NCI-H1417 treated with DMSO at 0.1 percent for 48 hours (cell line): ENCODE data around the gene NOP16.
"Not testable (repeated sequence)": the region's sequence is repeated elsewhere in the genome, so short reads cannot be mapped to it uniquely, and the experiment has no call there.

Experiments used
- DNase-seq: peaks from one replicate; lab custom pipeline; 2025; lab: John Stamatoyannopoulos, UW

NOP16 gene

DNA sequence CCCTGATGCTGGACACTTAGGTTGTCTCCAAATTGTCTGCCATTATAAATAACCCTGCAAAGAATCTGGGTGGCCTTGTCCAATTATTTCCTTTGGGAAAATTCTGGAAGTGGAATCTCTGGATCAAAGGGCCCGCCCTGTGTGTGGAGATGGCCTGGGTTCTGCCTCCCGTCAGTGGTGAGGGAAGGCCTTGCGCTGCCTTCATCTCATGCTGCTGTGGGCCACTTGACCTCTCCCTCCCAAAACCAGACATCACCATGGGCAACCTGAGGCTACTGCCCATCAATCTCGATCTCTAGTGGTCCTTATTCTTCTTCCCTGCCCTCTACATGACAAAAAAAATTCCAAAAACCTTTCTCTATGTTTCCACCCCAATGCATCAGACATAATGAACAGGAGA, 21.4 kb upstream of the NOP16 start:
- no peak for DNase-seq

DNA sequence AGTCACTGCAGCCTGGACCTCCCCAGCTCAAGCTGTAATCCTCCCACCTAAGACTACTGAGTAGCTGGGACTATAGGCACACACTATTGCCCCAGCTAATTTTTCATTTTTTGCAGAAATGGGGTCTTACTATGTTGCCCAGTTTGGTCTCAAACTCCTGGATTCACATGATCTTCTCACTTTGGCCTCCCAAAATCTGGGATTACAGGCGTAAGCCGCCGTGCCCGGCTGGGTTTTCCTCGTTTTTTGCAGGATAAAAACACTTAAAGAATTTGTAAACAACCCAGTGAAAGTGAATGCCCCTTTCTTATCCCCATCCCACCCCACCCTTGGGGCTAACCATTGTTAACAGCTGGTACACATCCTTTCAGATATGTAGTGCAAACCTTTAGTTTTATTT, 20.2 kb upstream of the NOP16 start:
- DNase-seq = no peak

DNA sequence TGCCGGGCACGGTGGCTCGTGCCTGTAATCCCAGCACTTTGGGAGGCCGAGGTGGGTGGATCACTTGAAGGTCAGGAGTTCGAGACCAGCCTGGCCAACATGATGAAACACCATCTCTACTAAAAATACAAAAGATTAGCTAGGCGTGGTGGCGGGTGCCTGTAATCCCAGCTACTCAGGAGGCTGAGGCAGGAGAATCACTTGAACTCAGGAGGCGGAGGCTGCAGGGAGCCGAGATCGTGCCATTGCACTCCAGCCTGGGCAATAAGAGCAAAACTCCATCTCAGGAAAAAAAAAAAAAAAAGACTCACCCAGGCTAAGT, 19.8 kb upstream of the NOP16 start:
- not testable (repeated sequence) for DNase-seq

DNA sequence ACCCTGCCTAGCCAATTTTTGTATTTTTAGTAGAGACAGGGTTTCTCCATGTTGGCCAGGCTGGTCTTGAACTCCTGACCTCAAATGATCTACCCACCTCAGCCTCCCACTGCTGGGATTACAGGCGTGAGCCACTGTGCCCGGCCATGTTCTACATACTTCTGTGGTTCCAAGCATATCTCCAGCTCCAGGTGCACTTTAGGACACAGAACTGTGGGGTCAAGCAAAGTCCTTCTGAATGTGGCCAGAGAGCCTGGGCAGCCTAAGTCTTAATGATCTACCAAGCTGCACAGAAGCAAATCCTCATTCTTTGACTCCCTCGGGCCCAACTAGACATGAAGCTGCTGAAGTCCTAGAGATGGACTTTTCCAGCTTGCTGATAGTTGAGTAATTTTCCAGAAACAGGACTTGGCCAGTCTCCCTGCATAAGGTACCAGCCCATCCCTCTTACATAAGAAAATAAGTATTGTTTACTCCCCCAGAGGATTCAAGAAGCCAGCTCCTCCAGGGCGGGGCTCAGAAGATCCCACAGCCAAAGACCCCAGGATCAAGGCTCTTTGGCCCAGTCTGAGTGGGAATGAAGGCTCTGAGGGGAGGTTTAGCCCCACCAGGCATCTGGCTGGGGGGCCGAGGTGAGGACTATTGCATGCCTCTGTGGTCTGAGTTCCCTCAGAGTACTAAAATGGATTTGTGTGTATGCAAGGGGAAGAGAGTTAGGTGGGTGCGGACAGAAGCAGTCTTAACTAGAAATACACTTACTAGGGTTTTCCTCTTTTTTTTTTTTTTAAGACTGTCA, 19.3 kb upstream of the NOP16 start:
- DNase-seq = no peak

DNA sequence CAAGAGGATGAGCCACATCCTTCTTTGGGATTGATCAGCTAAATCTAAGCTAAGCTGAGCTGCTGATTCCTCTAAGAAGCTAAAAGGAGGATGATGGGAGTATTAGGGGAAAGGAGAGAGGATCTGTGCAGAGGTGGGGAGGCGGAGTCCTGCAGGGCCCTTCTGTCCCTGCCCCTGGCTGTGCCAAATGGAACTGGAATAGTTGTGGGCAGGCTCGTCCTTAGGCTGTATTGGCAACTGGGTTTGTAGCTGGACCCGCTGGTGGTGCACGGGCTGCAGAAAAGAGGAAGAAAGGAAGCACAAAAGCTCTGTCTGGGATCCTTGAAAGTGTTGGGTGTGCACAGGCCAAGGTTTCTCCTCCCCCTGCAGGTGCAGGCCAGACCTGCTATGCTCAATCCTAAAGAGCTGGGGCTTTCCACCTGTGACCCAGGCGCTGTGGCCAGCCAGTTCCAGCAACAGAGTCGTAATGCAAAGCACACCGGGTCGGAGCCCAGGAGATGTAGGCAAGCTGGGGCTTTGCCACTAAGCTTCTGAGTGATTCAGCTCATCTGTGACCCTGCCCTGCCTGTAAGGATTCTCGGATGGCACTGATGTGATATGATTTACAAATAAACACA, 18.1 kb upstream of the NOP16 start:
- DNase-seq = no peak

DNA sequence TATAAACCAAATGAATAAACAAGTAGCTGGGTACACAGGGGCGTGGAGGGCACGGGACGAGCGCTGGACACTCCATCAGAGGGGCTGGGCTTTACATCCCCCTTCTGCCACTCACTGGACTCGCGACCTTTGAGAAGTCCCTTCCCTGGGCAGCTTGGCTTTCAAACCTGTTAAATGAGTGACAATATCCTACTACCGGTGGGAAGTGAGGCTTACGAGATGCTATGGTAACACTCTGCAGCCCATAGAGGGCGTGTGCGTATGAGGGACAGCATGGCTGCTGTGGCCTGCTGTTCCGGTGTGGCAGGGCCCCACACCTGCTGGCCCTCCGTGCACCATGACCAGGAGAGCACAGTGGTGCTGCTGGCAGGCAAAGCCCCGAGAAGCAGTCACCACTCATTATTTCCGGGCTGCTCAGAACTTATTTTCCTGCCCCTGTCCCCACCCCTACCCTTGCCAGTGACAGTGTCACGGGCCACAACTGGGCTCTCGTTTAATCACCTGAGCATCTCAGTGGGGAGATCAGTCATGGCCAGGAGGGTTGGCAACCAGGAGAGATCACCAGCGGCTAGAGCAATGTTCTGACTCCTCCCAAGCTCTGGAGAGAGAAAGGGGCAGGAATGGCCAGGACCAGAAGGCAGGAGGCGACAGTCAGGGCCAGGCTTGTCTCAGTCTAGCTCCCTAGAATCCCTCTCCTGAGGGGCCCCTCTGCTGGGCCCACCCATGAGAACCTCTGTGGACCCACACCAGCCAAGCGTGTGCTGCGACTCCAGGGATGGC, 17.4 kb upstream of the NOP16 start:
- no peak for DNase-seq

DNA sequence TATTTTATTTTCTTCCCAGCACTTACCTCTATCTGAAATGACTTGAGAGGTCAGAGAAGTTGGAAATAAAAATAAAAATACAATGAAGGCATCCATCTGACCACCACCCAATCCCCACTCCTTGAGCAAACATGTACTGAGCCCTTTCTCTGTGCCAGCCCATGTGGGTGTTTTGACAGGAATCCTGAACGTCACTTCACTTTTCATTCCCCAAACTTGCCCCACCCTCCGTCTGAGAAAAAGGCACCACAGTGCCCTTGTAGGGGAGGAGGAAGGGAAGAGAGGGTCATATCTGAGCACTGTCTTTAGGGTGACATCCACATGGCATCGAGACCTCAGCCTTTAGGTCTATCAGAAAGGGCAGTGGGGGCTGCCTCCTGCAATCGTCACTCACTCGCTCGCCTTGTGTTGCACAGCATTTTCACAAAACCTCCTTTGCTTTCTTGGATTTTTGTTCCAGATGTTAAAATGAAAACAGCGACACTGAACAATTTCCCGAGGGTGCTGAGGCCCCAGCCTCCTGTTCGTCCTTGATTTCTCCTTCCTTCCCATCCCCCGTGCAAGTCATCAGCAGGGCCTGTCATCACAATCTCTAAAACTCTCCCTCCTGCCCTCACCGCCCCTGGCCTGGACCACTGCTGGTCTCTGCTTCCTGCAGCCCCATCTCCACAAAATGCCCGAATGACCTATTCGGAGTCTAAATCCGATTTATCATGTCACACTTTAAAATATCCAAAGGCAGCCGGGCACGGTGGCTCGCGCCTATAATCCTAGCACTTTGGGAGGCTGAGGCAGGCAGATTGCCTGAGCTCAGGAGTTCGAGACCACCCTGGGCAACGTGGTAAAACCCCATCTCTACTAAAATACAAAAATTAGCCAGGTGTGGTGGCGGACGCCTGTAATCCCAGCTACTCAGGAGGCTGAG, 13.1 kb upstream of the NOP16 start:
- DNase-seq = no peak

DNA sequence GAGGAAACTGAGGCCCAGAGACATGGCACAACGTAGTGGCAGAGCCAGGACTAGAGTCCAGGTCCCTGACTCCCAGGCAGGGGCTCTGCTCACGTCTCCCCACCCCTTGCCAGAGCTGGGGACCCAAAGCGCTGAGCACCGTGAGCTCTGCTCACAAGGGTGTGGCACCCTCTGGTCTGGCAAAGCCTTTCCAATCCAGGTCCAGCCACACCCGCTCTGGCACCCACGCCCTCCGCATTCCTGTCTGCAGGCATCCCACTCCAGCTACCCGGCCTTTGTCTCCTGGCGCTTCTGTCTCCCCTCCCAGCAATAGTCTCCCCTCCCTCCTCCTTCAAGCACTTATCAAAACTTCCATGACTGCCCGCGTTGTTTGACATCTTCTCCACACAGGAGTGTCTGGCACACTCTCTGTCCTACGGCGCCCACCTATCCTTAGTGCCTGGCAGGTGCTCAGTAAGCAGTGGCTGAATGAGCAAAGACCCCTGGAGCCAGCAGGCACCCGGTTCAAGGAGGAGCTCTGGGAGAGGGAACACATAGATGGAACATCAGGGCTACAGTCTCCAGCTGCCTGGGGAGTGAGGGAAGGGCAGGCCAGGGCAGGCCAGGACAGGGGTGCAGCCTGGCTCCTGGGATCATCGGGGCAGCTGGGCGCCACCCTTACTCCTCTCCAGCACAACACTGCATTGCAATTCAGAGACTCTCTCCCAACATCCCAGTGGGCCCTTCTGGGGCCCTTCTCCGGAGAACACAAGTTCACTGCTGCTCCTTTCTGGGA, 12.2 kb upstream of the NOP16 start:
- no peak for DNase-seq

DNA sequence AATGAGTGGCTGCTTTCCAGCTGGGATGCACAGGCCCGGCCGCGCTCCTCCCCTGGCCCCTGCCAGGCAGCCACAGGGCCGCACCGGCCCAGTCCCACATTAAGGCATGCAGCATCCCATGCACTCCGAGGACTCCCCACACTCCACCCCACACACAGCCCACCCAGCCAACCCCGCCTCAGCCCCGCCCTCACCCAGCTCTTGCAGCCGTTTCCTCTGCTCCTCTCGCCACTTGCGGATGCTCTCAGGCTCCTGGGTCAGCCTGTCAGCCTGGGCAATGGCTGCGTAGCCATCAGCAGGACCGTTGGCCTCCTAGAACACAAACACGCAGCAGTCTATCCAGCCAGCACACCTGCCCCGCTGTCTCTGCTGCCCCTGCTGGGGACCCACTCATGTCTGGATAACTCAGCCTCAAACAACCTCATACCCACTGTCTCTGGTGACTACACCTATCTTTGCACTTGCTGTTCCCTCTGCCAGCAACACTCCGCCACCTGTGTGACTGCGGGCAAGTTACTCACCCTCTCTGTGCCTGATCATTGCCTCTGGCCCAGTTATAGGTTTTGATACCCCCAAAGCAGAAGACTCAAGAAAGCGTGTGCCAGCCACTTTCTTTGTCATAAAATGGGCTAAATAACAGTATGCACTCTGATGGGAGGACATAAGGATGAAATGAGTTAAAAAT, 9.5 kb upstream of the NOP16 start:
- DNase-seq = no peak

DNA sequence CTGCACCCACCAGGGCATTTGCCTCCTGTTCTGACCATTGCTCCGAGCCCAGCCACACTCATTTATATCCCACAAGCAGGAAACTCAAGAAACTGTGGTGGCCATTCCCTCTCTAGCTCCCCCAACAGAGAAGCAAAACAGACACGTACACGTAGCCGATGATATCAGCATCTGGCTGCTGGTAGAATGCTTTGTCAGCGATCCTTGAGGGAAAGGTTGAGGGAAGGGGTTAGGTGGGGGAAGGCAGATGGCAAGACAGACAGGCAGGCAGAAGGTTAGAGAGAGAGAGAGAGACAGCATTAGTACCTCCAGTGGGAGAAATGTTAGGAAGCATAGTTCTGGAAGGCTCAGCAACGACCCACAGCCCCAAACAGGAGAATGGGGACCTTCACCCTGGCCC, 7.9 kb upstream of the NOP16 start:
- DNase-seq = no peak

DNA sequence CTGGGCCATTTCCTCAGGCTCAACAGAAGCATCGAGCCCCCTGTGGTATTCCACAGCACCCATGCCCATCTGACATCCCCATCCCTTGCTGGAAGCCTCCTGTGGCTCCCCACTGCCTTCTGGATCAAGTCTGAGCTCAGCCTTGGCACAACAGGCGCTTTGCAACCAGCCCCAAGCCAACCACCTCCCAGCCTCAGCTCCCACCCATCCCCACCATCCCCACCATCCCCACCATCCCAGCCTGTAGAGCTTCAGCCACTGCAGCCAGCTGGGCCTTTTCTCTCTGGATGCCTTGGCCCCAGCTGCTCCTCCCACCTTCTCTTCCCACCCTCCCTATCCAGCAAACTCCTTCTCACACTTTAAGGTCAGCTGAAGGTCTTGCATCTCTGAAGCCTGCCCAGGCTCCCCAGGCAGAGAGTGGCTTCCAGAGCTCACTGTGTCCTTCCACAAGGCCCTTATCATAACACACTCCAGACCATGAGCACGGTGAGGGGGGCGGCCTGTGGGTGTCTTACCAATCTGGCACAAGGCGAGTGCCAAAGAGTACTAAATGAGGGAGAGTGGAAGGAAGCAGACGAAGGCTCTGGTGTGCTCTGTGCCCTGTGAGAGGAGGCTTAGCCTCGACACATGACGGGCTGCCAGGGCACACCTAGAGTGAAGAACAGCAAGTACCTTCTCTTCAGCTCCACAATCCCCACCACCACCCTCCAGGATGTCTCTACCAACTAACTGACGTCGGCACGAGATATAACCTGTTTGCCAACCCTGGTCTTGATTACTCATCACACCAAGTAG, 6.7 kb upstream of the NOP16 start:
- DNase-seq = no peak

DNA sequence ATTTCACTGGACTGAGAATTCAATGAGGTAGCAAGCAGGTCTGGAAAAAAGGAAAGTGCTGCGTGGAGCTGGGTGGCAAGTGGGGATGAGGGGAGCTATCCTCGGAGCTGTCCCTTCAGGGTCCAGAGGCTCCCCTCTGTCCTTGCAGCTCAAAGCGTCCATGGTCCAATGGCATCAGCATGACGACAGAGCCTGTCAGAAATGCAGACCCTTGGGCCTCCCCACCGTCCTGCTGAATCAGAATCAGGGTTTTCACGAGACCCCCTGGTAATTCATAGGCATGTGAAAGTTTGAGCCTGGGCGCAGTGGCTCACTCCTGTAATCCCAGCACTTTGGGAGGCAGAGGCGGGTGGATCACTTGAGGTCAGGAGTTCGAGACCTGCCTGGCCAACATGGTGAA, 5.7 kb upstream of the NOP16 start:
- no peak for DNase-seq

DNA sequence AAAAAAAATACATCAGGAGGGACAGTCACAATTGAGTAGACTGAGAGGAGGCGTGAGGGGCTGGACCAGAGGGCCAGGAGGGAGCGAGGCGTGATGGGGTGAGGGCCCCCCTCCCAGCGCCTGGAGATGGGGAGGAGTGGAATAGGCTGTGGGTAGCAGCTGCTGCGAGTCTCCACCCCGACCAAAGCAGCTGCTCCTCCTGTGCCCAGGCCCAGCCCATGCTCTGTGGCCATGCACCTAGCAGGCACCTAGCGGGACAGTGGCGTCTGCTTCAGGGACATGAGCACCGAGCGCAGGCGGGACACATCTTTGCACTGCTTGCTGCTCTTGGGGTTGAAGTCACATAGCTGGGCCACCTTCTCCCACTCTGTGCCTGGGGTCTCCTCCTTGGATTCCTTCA, 4.1 kb upstream of the NOP16 start:
- no peak for DNase-seq

DNA sequence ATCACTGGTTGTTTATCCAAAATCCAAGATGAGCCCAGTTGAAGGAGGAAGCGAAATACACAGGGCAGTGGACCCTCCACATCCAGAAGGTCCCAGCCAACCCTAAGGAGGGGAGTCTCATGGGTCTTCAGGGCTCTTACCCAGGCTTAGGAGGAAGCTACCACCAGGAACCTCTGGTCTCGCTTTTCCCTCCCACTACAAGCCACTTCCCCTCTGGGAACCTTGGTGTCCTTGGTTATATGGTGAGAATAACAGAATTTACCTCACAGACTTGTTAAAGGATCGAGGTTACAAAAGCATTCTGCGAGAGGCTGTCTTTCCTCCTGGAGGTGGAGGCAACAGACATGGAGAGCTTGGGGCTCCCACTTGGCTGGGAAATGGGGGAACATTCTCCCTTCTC, 3.6 kb upstream of the NOP16 start:
- no peak for DNase-seq

DNA sequence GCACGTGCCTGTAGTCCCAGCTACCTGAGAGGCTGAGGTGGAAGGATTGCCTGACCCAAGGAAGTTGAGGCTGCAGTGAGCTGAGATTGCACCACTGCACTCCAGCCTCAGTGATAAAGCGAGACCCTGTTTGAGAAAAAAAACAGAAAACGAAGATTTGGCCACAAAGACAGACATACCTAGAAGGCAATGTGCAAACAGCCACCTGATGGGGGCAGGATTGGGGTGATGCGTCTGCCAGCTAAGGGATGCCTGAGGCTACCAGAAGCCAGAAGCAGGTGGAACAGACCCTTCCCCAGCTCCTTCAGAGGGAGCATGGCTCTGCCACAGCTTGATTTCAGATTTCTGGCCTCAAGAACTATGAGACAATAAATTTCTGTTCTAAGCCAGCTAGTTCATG, 3.1 kb upstream of the NOP16 start:
- no peak for DNase-seq

DNA sequence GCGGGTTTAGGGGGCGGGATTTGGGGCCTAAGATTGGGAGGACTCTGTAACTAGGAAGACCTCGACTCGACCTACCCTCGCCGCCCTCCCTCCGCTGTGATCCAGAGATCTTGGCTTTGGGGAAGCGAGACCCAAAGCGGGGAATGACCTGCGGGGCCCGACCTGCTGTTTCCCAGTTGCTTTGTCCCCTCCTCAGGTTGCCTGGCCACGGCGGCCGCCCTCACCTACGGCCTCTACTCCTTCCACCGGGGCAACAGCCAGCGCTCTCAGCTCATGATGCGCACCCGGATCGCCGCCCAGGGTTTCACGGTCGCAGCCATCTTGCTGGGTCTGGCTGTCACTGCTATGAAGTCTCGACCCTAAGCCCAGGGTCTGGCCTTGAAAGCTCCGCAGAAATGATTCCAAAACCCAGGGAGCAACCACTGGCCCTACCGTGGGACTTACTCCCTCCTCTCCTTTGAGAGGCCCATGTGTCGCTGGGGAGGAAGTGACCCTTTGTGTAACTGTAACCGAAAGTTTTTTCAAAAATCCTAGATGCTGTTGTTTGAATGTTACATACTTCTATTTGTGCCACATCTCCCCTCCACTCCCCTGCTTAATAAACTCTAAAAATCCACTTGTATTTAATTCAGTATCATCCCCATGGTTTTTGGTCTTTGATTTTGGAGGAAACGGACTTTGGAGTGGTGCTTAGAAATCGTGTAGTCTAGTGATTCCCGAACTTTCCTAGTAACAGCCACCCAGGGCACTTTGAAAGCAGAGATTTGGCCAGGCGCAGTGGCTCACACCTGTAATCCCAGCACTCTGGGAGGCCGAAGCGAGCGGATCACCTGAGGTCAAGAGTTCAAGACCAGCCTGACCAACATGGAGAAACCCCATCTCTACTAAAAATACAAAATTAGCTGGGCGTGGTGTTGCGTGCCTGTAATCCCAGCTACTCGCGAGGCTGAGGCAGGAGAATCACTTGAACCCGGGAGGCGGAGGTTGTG, 1.0 kb upstream of the NOP16 start:
- DNase-seq = no peak

DNA sequence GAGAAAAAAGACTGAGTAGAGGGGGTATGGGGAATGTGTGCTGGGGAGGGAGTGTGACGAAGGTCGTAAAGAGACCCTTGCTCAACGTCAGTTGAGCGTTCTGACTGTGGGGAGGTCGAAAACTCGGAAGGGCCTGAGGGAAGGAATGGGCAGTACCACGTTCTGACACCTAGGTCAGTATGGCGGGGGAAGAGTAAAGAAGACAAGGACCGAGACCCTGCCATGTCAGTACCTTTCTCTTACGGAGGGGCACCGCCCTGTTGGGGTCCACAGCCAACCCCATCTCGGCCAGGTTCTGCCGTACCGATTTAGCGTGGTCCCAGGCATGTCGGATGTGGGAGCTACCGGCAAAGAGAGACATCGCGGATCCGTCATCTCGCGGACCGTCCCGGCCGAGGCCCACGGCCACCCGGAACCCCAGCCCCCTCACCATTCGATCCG, 375 bp downstream of the NOP16 start:
- DNase-seq = no peak

DNA sequence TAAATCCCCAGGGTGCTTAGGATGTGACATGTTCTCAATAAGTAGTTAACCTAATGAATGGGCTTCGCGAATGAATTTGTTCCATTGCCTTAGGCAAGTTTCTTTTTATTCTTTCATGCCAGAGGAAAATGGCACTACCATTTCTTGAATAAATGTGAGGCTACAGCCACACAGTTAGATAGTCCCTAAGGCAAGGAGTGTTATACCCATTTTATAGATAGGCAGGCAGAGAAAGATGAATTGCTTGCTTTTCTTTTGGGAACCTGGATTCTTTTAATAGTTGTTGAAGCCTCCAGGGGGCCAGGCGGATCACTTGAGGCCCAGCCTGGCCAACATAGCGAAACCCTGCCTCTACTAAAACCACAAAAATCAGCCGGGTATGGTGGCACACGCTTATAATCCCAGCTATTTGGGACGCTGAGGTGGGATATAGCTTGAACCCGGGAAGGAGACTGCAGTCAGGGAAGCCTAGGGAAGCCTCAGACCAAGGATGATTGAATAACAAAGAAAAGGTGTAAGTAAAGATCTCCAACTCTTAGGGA, 943 bp downstream of the NOP16 start:
- no peak for DNase-seq
